Osteocyte (in vitro differentiated cells): Measurements from ENCODE around the gene CDT1. TPM values are rescaled to one million over a fixed set of nuclear protein-coding genes. Genes with fewer than 3 reads are reported as not detected.

Experiments used
- DNase-seq: peaks from one replicate; pipeline ENCODE4 v3.0.0; 2021; ENCODE audit warnings: mixed read lengths; ENCODE audit not compliant: unreplicated experiment; ENCODE audit errors: extremely low spot score
- H3K27ac Mint-ChIP-seq: one replicate; pipeline ENCODE4 v1.8.0; 2021; ENCODE audit warnings: mild to moderate bottlenecking, mixed read lengths; ENCODE audit not compliant: unreplicated experiment
- H3K27me3 Mint-ChIP-seq: one replicate; pipeline ENCODE4 v1.8.0; 2021; ENCODE audit warnings: mixed read lengths; ENCODE audit not compliant: unreplicated experiment
- H3K36me3 Mint-ChIP-seq: one replicate; pipeline ENCODE4 v1.8.0; 2021; ENCODE audit warnings: mixed read lengths; ENCODE audit not compliant: unreplicated experiment
- H3K4me1 Mint-ChIP-seq: one replicate; pipeline ENCODE4 v1.8.0; 2021; ENCODE audit warnings: mixed read lengths; ENCODE audit not compliant: unreplicated experiment
- H3K4me3 Mint-ChIP-seq: one replicate; pipeline ENCODE4 v1.8.0; 2021; ENCODE audit warnings: mild to moderate bottlenecking, moderate library complexity, mixed read lengths; ENCODE audit not compliant: unreplicated experiment
- H3K9me3 Mint-ChIP-seq: one replicate; pipeline ENCODE4 v1.8.0; 2021; ENCODE audit warnings: mixed read lengths; ENCODE audit not compliant: unreplicated experiment
- CTCF ChIP-seq: fragments of 200-600 bp; sonication (generic); IDR thresholded peaks from 2 replicates; pipeline ENCODE4 v1.5.0; 2021; ENCODE audit warnings: antibody characterized with exemption, mild to moderate bottlenecking, moderate library complexity
- total RNA-seq: library from RNA; stranded (reverse); gene quantifications from 2 replicates; pipeline ENCODE4 v1.2.1, GENCODE V29; 2021

The CDT1 gene
- total RNA-seq, 1 donor from 2014 or later, result 6.6 TPM

GRCh38 chr16:88854306-88855111, 50.9 kb downstream of the CDT1 start:
- peak overlapping the region; percentile 75 for H3K4me3 Mint-ChIP-seq
- H3K4me1 Mint-ChIP-seq, result peaks cover 19% of the 10 kb centered on the region
- no peak for DNase-seq
- no peaks in the 10 kb centered on the region for H3K27me3 Mint-ChIP-seq
- no peak for TF ChIP-seq CTCF
- H3K36me3 Mint-ChIP-seq, result peaks cover 8% of the 10 kb centered on the region
- H3K9me3 Mint-ChIP-seq, result no peaks in the 10 kb centered on the region
- no peak overlapping the region for H3K27ac Mint-ChIP-seq

DNA sequence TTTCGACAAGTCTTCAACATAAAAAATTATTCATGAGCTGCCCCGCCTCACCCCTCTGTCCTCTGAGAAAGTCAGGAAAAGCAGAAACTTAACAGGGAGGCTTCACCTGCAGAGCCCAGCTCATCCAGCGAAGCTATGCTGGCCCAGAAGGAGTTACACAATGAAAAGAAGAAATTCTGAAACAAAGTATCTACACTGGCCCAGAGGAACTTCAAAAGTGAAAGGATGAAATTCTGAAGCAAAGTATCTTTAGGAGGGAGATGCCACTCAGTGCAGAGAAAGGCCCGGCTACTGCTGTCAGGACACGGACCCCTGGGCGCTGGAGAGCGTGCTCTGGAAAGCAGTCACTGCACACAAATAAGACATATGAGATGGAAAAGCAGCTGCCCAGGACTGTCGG, 51.6 kb downstream of the CDT1 start:
- TF ChIP-seq CTCF, result no peak
- Mint-ChIP-seq H3K9me3 (no peaks in the 10 kb centered on the region), H3K27me3 (no peaks in the 10 kb centered on the region), H3K4me3 (peak overlapping the region; percentile 75), H3K27ac (no peak overlapping the region), H3K4me1 (peaks cover 19% of the 10 kb centered on the region), H3K36me3 (peaks cover 11% of the 10 kb centered on the region)
- DNase-seq, result no peak

DNA sequence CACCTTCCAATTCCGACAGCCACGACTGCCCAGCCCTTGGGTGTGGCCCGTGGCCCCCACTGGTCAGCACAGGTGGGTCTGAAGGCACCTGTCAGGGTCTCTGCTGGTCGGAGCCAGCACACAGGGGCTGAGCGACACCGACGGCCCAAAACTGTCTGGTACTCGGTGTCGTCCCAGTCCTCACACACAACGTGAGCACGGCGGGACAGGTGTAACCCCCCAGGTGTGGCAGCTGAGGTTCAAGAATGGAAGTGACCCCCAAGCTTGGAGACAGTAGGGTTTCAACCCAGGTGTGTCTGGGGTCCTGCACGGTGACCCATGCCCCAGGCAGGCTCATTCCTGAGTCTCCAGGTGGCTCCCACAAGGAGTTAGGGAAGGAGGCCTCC, 52.1 kb downstream of the CDT1 start:
- no peak for DNase-seq
- H3K4me1 Mint-ChIP-seq, result peaks cover 19% of the 10 kb centered on the region
- peak overlapping the region; percentile 75 for H3K4me3 Mint-ChIP-seq
- peaks cover 16% of the 10 kb centered on the region for H3K36me3 Mint-ChIP-seq
- H3K9me3 Mint-ChIP-seq, result no peaks in the 10 kb centered on the region
- H3K27ac Mint-ChIP-seq, result peak overlapping the region; percentile 47
- H3K27me3 Mint-ChIP-seq, result no peaks in the 10 kb centered on the region
- no peak for TF ChIP-seq CTCF

DNA sequence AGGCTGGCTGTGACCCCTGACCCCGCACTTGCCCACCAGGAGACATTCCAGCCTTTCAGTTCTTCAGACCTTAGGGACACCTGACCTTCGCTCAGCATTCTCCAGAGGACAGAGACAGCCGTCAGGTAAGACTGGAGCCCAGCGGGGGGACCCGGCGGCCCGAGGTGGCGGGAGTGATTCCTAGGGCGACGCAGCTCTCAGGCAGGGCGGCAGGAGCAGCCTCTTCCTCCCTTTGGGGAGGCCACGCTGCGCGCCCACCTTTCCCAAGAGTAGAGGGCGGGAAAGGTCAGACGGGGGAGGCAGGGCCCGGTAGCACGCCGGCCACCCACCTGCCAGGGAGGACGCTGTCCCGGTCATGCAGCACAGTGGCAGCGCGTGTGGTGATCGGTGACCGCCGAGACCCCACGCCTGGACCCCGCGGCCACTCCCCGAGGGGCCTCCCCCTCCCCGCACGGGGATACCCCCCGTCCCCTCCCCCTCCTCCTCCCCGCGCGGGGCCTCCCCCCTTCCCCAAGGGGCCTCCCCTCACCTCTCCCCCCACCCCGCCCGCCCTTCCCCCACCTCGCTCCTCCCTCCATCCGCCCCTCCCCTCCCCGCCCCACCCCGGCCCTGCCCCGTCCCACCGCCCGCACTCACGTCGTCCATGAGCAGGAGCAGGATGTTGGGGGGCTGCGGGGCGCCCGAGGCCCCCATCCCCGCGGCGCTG, 52.7 kb downstream of the CDT1 start:
- H3K4me3 Mint-ChIP-seq, result peak overlapping the region; percentile 75

More for the DNA sequence above, 52.7 kb downstream of the CDT1 start:
- H3K36me3 Mint-ChIP-seq, result peaks cover 20% of the 10 kb centered on the region
- peaks cover 19% of the 10 kb centered on the region for H3K4me1 Mint-ChIP-seq
- no peak for TF ChIP-seq CTCF
- no peaks in the 10 kb centered on the region for H3K27me3 Mint-ChIP-seq
- DNase-seq, result no peak
- no peaks in the 10 kb centered on the region for H3K9me3 Mint-ChIP-seq
- peak overlapping the region; percentile 47 for H3K27ac Mint-ChIP-seq
